Measurements from ENCODE around the gene MISP. TPM values are rescaled to one million over a fixed set of nuclear protein-coding genes. Genes with fewer than 3 reads are reported as not detected.
A peak's percentile ranks its signal among the peaks of the same experiment; 100 is the strongest.

The MISP gene
- total RNA-seq, 4 donors from 2014 or later, result 197 to 501 (median 402) TPM

DNA sequence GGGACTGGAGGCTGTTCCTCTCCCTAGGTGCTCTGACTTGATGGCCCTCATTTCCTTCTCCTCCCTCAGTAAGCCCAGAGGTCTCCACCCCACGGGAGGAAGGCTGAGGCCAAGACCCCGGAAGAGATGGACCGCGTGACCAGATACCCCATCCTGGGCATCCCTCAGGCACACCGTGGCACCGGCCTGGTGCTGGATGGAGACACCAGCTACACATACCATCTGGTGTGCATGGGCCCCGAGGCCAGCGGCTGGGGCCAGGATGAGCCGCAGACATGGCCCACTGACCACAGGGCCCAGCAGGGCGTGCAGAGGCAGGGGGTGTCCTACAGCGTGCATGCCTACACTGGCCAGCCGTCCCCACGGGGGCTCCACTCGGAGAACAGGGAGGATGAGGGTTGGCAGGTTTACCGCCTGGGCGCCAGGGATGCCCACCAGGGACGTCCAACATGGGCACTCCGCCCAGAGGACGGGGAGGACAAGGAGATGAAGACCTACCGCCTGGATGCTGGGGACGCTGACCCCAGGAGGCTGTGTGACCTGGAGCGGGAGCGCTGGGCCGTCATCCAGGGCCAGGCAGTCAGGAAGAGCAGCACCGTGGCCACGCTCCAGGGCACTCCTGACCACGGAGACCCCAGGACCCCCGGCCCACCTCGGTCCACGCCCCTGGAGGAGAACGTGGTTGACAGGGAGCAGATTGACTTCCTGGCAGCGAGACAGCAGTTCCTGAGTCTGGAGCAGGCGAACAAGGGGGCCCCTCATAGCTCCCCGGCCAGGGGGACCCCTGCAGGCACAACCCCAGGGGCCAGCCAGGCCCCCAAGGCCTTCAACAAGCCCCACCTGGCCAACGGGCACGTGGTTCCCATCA lies 6.1 kb downstream of the MISP start:
- DNase-seq, result no peak
- Histone ChIP-seq H3K36me3 (peaks cover 0 to 11% (median 2%) of the 10 kb centered on the region in 4 donors), H3K9me3 (no peaks in the 10 kb centered on the region), H3K4me3 (no peak overlapping the region), H3K27me3 (no peaks in the 10 kb centered on the region), H3K27ac (no peak overlapping the region), H3K4me1 (peaks cover 0 to 31% (median 29%) of the 10 kb centered on the region in 4 donors)
- 90 to 91% methylated on average over 6 to 17 of the region's 36 CpGs for WGBS, 2 donors (ENCODE audit: low coverage in 1 of 2)
- TF ChIP-seq, protein P1, sequence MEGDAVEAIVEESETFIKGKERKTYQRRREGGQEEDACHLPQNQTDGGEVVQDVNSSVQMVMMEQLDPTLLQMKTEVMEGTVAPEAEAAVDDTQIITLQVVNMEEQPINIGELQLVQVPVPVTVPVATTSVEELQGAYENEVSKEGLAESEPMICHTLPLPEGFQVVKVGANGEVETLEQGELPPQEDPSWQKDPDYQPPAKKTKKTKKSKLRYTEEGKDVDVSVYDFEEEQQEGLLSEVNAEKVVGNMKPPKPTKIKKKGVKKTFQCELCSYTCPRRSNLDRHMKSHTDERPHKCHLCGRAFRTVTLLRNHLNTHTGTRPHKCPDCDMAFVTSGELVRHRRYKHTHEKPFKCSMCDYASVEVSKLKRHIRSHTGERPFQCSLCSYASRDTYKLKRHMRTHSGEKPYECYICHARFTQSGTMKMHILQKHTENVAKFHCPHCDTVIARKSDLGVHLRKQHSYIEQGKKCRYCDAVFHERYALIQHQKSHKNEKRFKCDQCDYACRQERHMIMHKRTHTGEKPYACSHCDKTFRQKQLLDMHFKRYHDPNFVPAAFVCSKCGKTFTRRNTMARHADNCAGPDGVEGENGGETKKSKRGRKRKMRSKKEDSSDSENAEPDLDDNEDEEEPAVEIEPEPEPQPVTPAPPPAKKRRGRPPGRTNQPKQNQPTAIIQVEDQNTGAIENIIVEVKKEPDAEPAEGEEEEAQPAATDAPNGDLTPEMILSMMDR (IDR thresholded peaks at IDR 0.05), result no peak
- TF ChIP-seq POLR2AphosphoS5 (IDR thresholded peaks at IDR 0.05), result peak in 2 of 3 donors; percentile 4 to 9
- intact Hi-C loops (cut with DNase I; ENCODE audit: low total_unique reads), result no loop called here
- in situ Hi-C loops (cut with MboI; ENCODE audit: low pct_ligation_motif_present in 1 of 4, low pct_unique_long_range_greater_than_20kb in 1 of 4, low sequenced_read_pairs in 3 of 4), result no loop called here

DNA sequence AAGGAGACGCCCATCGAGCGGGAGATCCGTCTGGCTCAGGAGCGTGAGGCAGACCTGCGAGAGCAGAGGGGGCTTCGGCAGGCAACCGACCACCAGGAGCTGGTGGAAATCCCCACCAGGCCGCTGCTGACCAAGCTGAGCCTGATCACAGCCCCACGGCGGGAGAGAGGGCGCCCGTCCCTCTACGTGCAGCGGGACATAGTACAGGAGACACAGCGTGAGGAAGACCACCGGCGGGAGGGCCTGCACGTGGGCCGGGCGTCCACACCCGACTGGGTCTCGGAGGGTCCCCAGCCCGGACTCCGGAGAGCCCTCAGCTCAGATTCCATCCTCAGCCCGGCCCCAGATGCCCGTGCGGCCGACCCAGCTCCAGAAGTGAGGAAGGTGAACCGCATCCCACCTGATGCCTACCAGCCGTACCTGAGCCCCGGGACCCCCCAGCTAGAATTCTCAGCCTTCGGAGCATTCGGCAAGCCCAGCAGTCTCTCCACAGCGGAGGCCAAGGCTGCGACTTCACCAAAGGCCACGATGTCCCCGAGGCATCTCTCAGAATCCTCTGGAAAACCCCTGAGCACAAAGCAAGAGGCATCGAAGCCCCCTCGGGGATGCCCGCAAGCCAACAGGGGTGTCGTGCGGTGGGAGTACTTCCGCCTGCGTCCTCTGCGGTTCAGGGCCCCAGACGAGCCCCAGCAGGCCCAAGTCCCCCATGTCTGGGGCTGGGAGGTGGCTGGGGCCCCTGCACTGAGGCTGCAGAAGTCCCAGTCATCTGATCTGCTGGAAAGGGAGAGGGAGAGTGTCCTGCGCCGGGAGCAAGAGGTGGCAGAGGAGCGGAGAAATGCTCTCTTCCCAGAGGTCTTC lies 7.1 kb downstream of the MISP start:
- WGBS, 2 donors (ENCODE audit: low coverage in 1 of 2), result 90 to 96% methylated on average over 2 to 50 of the region's 50 CpGs
- in situ Hi-C loops (cut with MboI; ENCODE audit: low pct_ligation_motif_present in 1 of 4, low pct_unique_long_range_greater_than_20kb in 1 of 4, low sequenced_read_pairs in 3 of 4), result no loop called here
- intact Hi-C loops (cut with DNase I; ENCODE audit: low total_unique reads), result no loop called here
- Histone ChIP-seq H3K4me3 (no peak overlapping the region), H3K9me3 (no peaks in the 10 kb centered on the region), H3K4me1 (peaks cover 0 to 27% (median 26%) of the 10 kb centered on the region in 4 donors), H3K27ac (no peak overlapping the region), H3K27me3 (no peaks in the 10 kb centered on the region), H3K36me3 (peaks cover 0 to 13% (median 2%) of the 10 kb centered on the region in 4 donors)
- TF ChIP-seq EP300 (IDR thresholded peaks at IDR 0.05; ENCODE audit: low read depth), result no peak
- peak in 1 of 3 donors; percentile 23 for TF ChIP-seq POLR2AphosphoS5 (IDR thresholded peaks at IDR 0.05)
- DNase-seq, result no peak

GRCh38 chr19:763181-763580 lies 12.3 kb downstream of the MISP start:
- H3K36me3 ChIP-seq, result peaks cover 0 to 17% (median 1%) of the 10 kb centered on the region in 4 donors
- WGBS, 2 donors (ENCODE audit: low coverage in 1 of 2), result 90 to 100% methylated on average over 2 to 10 of the region's 10 CpGs
- no peak for DNase-seq
- no peaks in the 10 kb centered on the region for H3K4me1 ChIP-seq
- in situ Hi-C loops (cut with MboI; ENCODE audit: low pct_ligation_motif_present in 1 of 4, low pct_unique_long_range_greater_than_20kb in 1 of 4, low sequenced_read_pairs in 3 of 4), result loop anchor here in 3 of 4 donors (10.0 kb wide), 3 partner anchors 92 to 222 kb away; partner anchors contain the start of genes WDR18 (in 2 of the 3), ARID3A (in 1 of the 3), CFD (in 1 of the 3) and ELANE (in 1 of the 3)
- H3K27ac ChIP-seq, result no peak overlapping the region
- no peak overlapping the region for H3K4me3 ChIP-seq
- TF ChIP-seq POLR2A (IDR thresholded peaks at IDR 0.05), result no peak
- TF ChIP-seq EP300 (IDR thresholded peaks at IDR 0.05; ENCODE audit: low read depth), result no peak
- TF ChIP-seq, protein P1 (IDR thresholded peaks at IDR 0.05), result no peak
- TF ChIP-seq POLR2AphosphoS5 (IDR thresholded peaks at IDR 0.05), result no peak
- H3K27me3 ChIP-seq, result no peaks in the 10 kb centered on the region
- intact Hi-C loops (cut with DNase I; ENCODE audit: low total_unique reads), result loop anchor here (10.0 kb wide), 1 partner anchor 212 kb away; no protein-coding TSS in a partner anchor
- H3K9me3 ChIP-seq, result no peaks in the 10 kb centered on the region

- Histone ChIP-seq H3K36me3 (peaks cover 0 to 17% (median 0%) of the 10 kb centered on the region in 4 donors), H3K27me3 (no peaks in the 10 kb centered on the region), H3K27ac (no peak overlapping the region), H3K4me1 (no peaks in the 10 kb centered on the region), H3K4me3 (no peak overlapping the region), H3K9me3 (no peaks in the 10 kb centered on the region)
- in situ Hi-C loops (cut with MboI; ENCODE audit: low pct_ligation_motif_present in 1 of 4, low pct_unique_long_range_greater_than_20kb in 1 of 4, low sequenced_read_pairs in 3 of 4), result loop anchor here in 3 of 4 donors (10.0 kb wide), 3 partner anchors 91 to 221 kb away; partner anchors contain the start of genes WDR18 (in 2 of the 3), ARID3A (in 1 of the 3), CFD (in 1 of the 3) and ELANE (in 1 of the 3)
- intact Hi-C loops (cut with DNase I; ENCODE audit: low total_unique reads), result loop anchor here (10.0 kb wide), 1 partner anchor 211 kb away; no protein-coding TSS in a partner anchor
- no peak for DNase-seq
- WGBS, 2 donors (ENCODE audit: low coverage in 1 of 2), result 99 to 100% methylated on average over 1 to 6 of the region's 6 CpGs
- TF ChIP-seq EP300 (IDR thresholded peaks at IDR 0.05; ENCODE audit: low read depth) (no peak), POLR2A (IDR thresholded peaks at IDR 0.05) (no peak), POLR2AphosphoS5 (IDR thresholded peaks at IDR 0.05) (no peak)
- TF ChIP-seq, protein P1 (IDR thresholded peaks at IDR 0.05), result no peak
These were observed 13.0 kb downstream of the MISP start for GRCh38 chr19:763869-764268.

Data from transverse colon (tissue), 4 donors.